A204.1 (cell line): ENCODE results near the gene LRRC19.

Source experiments
- FAIRE-seq: peaks from 2 replicates; lab custom pipeline; 2012; peaks lifted over from hg19 to GRCh38; lab: Jason Lieb, UNC

Gene LRRC19

GRCh38 chr9:27005491-27005890, at the start of gene LRRC19:
LRRC19 (minus strand) TSS chr9:27005672; CDS start chr9:26999694, 5,978 bp downstream.
- peak; percentile 43 for FAIRE-seq

- FAIRE-seq: no peak
Observed at GRCh38 chr9:27054841-27055240, 49.4 kb upstream of the LRRC19 start.

- no peak for FAIRE-seq
Observed at GRCh38 chr9:27054125-27054524, 48.7 kb upstream of the LRRC19 start.

GRCh38 chr9:27053369-27054022, 48.0 kb upstream of the LRRC19 start:
- FAIRE-seq: no peak

- FAIRE-seq: no peak
Observed at GRCh38 chr9:27047136-27047535, 41.7 kb upstream of the LRRC19 start.

- no peak for FAIRE-seq
Observed at GRCh38 chr9:27043176-27043575, 37.7 kb upstream of the LRRC19 start.

- no peak for FAIRE-seq
Observed at GRCh38 chr9:27042476-27042875, 37.0 kb upstream of the LRRC19 start.

GRCh38 chr9:27041746-27042145, 36.3 kb upstream of the LRRC19 start:
- FAIRE-seq: no peak

- no peak for FAIRE-seq
Observed at GRCh38 chr9:27037499-27037898, 32.0 kb upstream of the LRRC19 start.

GRCh38 chr9:27033815-27034403, 28.4 kb upstream of the LRRC19 start:
- peak; percentile 84 for FAIRE-seq

- no peak for FAIRE-seq
Observed at GRCh38 chr9:27029186-27029585, 23.7 kb upstream of the LRRC19 start.

GRCh38 chr9:27022920-27023319, 17.4 kb upstream of the LRRC19 start:
- no peak for FAIRE-seq

- FAIRE-seq: peak; percentile 34
Observed at GRCh38 chr9:27019589-27019988, 14.1 kb upstream of the LRRC19 start.

- FAIRE-seq: no peak
Observed at GRCh38 chr9:27003426-27004077, 1.9 kb downstream of the LRRC19 start.

- FAIRE-seq: no peak
Observed at GRCh38 chr9:26995810-26996209, 9.7 kb downstream of the LRRC19 start.

- no peak for FAIRE-seq
Observed at GRCh38 chr9:26983340-26983739, 22.1 kb downstream of the LRRC19 start.

GRCh38 chr9:26975728-26976707, 29.5 kb downstream of the LRRC19 start:
- peak; percentile 87 for FAIRE-seq

- no peak for FAIRE-seq
Observed at GRCh38 chr9:26974927-26975326, 30.5 kb downstream of the LRRC19 start.

- no peak for FAIRE-seq
Observed at GRCh38 chr9:26973989-26974388, 31.5 kb downstream of the LRRC19 start.

- FAIRE-seq: no peak
Observed at GRCh38 chr9:26971721-26972120, 33.8 kb downstream of the LRRC19 start.

GRCh38 chr9:26956860-26957233, 48.6 kb downstream of the LRRC19 start:
- no peak for FAIRE-seq
